Spinal cord (tissue), 10 donors: Measurements from ENCODE around the gene CDC25B. TPM values are rescaled to one million over a fixed set of nuclear protein-coding genes. Genes with fewer than 3 reads are reported as not detected.

ENCODE experiments used
- DNase-seq, 6 donors: peaks; one replicate each; pipeline versions ENCODE4 v3.0.0 to v3.0.0-alpha.2; 2013 to 2015; ENCODE audit warnings: low spot score in 6 of 6, low read depth in 4 of 6
- H3K27ac ChIP-seq: one replicate; pipeline ENCODE4 v1.5.1; 2013; ENCODE audit warnings: low read depth, low read length, control low read depth
- H3K27me3 ChIP-seq: one replicate; pipeline ENCODE4 v1.6.1; 2013; ENCODE audit warnings: low read length; ENCODE audit not compliant: control insufficient read depth, insufficient read depth
- H3K36me3 ChIP-seq: one replicate; pipeline ENCODE4 v1.6.1; 2013; ENCODE audit warnings: low read length; ENCODE audit not compliant: control insufficient read depth, insufficient read depth
- H3K4me1 ChIP-seq: one replicate; pipeline ENCODE4 v1.6.1; 2013; ENCODE audit warnings: low read length; ENCODE audit not compliant: control insufficient read depth, insufficient read depth
- H3K4me3 ChIP-seq: one replicate; pipeline ENCODE4 v1.5.1; 2013; ENCODE audit warnings: low read depth, low read length, control low read depth
- H3K9me3 ChIP-seq: one replicate; pipeline ENCODE4 v1.6.1; 2013; ENCODE audit warnings: low read length; ENCODE audit not compliant: control insufficient read depth, insufficient read depth
- WGBS: methylation state at CpG from one replicate; pipeline ENCODE4 v1.1.5; 2013; ENCODE audit warnings: missing lambda C conversion rate; ENCODE audit not compliant: insufficient coverage; 5-methylcytosine and 5-hydroxymethylcytosine counted together
- polyA plus RNA-seq, 2 donors: library from polyadenylated mRNA; unstranded; fragments of 120-200 nt; gene quantifications; one replicate each; pipeline ENCODE4 v1.2.1, GENCODE V29; 2013; ENCODE audit not compliant: insufficient read length in 2 of 2
- total RNA-seq, 2 donors: library from RNA; depleted of rRNA in 1 of 2; stranded (reverse); fragments of 120-200 nt in 1 of 2; fragments of >200 nt in 1 of 2; gene quantifications; one replicate each; pipeline versions ENCODE4 v1.2.3 to v1.2.4, GENCODE V29; 2013 to 2014
- donor health status: healthy.

CDC25B gene
- total and polyA plus RNA-seq, 4 donors: 22.2 to 66.8 (median 46.4) TPM

DNA sequence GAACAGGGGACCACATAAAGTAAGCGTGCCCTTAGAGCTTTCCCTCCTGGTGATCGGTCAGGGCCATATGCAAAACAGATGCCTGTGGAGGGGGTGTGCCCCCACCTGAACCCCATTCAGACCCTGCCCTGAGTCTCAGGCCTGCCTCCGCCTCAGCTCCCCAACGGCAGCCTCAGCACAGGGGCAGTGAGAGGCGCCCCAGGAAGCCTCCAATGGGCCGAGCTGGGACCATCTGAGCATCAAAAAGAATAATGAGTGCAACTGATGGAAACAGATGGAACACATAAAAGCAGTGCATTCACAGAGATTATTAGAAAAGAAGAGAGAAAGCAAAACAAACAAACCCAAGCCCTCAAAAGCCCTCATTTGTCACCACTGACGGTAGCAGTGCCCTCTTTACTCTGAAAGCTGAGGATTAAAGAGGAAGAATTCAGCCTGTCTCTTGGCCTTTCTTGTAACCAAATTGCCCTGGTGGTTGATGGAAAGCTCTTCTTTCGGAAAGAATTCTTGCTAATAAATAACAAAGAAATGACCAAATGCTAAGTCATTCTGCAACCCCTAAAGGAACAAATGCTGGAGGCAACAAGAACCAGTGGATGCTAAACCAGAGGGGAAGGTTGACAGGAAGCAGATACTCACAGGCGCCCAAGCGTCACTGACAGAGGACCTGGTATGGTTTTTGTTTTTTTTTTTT, 35.3 kb upstream of the CDC25B start:
- 38% methylated on average over 8 of the region's 10 CpGs for WGBS
- no peak overlapping the region for H3K27ac ChIP-seq
- peaks cover 39% of the 10 kb centered on the region for H3K4me1 ChIP-seq
- peak in 1 of 6 donors; percentile 27 for DNase-seq
- peaks cover 50% of the 10 kb centered on the region for H3K36me3 ChIP-seq
- H3K9me3 ChIP-seq: no peaks in the 10 kb centered on the region
- no peaks in the 10 kb centered on the region for H3K27me3 ChIP-seq
- H3K4me3 ChIP-seq: no peak overlapping the region

DNA sequence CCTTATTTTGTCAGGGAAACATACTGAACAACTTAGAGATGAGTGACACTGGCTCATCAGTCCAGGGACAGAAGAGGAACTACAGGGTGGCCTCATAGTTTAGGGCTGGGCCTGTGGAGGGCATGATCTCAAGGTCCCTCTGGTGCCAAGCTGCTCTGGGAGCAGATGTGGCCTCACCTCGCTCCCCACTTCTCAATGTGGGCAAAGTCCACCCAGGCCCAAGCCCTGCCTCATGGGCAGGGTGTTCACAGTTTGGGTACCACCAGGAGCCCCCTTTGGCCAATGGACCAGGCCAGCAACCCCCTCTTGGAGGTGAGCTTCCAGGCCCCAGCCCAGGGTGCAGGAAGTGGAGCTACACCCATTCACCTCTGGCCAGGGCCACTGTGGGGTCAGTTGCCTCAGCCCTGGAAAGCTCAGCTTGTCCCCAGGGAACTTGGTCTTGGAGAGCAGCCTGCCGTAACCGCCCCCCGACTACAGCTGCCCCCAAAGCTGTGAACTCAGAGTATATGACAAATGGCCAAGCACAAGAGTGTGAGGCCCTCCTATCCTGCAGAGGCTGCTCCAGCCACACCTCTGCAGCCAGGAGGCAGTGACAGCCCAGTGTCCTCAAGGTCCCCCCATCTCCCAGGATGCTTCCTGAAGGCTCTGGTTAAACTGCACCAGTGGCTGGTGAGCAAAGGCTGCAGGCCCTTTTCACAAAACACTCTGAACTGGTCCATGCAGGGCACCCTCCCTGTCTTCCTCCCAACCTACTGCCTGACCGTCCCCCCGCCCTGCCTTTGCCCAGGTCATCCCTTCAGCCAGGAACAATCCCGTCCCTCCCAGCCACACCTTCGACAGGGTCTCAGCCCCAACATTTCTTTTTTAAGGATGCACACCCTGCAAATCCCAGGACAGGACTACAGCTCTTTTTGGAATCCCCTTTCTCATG, 32.2 kb upstream of the CDC25B start:
- peaks cover 61% of the 10 kb centered on the region for H3K4me1 ChIP-seq
- H3K27me3 ChIP-seq: no peaks in the 10 kb centered on the region
- DNase-seq: no peak
- 95% methylated on average over 7 of the region's 8 CpGs for WGBS
- peaks cover 28% of the 10 kb centered on the region for H3K36me3 ChIP-seq
- H3K9me3 ChIP-seq: no peaks in the 10 kb centered on the region
- H3K4me3 ChIP-seq: no peak overlapping the region
- H3K27ac ChIP-seq: no peak overlapping the region

DNA sequence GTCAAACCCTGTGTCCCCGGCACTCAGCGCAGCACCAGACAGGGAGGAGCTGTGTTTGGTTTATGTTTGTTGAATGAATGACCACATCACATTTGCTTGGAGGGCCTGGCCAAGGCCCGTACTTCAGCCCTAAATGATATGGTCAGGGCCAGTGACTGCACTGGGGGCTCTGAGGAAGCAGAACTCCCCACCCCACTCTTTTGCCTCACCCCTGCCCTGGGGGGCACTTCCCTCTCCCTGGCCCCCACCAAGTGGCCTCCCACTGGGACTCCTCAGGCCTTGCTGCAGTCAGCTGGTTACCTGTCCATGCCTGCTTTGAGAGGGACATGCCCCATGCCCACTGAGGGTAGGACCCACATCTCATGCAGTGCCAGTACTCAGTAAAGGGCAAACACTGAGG, 31.5 kb upstream of the CDC25B start:
- Histone ChIP-seq H3K9me3 (no peaks in the 10 kb centered on the region), H3K36me3 (peaks cover 21% of the 10 kb centered on the region), H3K27ac (no peak overlapping the region), H3K4me3 (no peak overlapping the region), H3K27me3 (no peaks in the 10 kb centered on the region), H3K4me1 (peaks cover 65% of the 10 kb centered on the region)
- 94% methylated on average over 3 of the region's 3 CpGs for WGBS
- no peak for DNase-seq

DNA sequence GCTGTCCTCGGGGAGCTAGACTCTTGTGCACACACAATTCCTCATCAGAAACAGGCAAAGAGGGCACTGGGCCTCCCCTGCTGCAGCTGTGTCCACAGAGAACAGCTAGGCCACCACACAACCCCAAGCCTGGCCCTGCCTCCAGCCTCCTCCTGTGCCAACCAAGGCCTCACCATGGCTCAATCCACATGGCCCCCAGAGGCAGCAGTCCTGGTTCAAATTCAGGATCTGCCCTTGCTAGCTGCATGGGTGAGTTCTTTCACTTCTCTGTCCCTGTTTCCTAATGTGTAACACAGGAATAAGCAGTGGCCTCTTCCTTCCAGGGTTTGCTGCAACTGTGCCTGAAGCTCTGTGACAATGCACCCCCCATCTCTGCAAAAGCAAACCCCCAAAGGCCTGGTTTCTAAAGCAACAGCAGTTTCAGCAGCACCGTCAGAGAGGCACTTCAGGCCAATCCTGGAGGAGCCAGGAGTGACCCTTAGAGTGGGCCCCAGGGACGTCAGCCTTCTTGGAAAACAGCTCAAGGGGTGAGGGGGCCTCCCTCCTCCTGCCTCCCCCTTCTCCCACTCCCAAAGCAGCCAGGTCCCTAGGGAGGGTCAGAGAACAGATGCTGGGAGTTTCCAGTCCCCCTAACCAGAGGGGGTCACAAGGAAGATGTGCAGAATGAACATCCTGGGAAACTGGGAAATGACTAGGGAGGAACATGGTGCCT, 30.8 kb upstream of the CDC25B start:
- H3K27ac ChIP-seq: no peak overlapping the region

DNA sequence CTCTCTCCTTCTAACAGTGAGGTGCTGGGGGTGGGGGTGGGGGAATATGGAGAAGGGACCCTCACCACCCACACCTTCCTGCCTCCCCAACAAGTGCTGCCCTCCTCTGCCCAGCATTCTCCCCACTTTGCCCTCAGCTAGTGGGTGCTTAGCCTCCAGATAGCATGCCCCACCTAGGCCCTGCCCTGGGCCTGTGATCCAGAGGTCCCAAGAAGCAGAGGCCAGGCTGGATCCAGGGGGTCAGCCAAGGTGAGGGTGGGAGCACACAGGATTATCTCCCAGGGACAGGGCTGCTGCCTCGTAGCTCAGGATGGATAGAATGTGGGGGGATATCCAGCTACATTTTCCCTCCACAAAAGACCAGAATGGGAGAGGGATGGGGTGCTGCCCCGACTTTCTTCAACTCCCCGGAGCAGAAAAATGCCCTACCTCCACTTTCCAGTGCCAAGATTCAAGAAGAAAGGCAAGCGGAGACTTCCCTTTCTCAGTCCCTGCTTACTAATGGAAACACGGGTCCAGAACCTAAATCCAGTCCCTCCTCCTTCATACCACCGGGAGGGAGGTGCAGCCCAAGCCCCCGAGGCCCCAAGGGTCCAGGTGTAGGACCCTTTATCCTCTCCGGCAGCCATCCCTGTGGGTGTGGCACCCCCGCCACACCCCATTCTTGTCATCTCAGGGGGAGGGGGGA, 29.5 kb upstream of the CDC25B start:
- no peak for DNase-seq
- H3K9me3 ChIP-seq: no peaks in the 10 kb centered on the region
- peaks cover 54% of the 10 kb centered on the region for H3K4me1 ChIP-seq
- H3K27ac ChIP-seq: no peak overlapping the region
- H3K36me3 ChIP-seq: peaks cover 9% of the 10 kb centered on the region
- H3K4me3 ChIP-seq: peak overlapping the region; percentile 63
- WGBS: 0% methylated on average over 2 of the region's 9 CpGs
- no peaks in the 10 kb centered on the region for H3K27me3 ChIP-seq

More for the DNA sequence above, 30.8 kb upstream of the CDC25B start:
- H3K36me3 ChIP-seq: peaks cover 14% of the 10 kb centered on the region
- peaks cover 58% of the 10 kb centered on the region for H3K4me1 ChIP-seq
- no peak overlapping the region for H3K4me3 ChIP-seq
- WGBS: 57% methylated on average over 2 of the region's 3 CpGs
- H3K9me3 ChIP-seq: no peaks in the 10 kb centered on the region
- no peak for DNase-seq
- no peaks in the 10 kb centered on the region for H3K27me3 ChIP-seq

DNA sequence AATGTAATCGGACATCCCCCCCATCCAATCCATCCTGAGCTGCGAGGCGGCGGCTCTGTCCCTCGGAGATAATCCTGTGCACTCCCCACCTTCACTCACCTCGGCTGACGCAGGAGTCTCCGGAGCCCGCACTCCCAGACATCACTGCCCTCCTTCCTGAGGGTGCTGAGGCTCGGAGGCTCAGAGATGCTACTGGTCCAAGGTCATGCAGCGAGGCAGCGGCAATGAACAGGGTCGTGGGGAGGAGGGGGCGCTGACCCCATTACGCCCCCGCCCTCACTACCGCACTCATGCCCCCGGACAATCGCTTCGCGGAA, 29.0 kb upstream of the CDC25B start:
- under 1% methylated on average over 12 of the region's 21 CpGs for WGBS
- no peak overlapping the region for H3K27ac ChIP-seq
- no peak for DNase-seq
- H3K27me3 ChIP-seq: no peaks in the 10 kb centered on the region
- peaks cover 54% of the 10 kb centered on the region for H3K4me1 ChIP-seq
- no peaks in the 10 kb centered on the region for H3K9me3 ChIP-seq
- H3K4me3 ChIP-seq: peak overlapping the region; percentile 63
- H3K36me3 ChIP-seq: peaks cover 9% of the 10 kb centered on the region

DNA sequence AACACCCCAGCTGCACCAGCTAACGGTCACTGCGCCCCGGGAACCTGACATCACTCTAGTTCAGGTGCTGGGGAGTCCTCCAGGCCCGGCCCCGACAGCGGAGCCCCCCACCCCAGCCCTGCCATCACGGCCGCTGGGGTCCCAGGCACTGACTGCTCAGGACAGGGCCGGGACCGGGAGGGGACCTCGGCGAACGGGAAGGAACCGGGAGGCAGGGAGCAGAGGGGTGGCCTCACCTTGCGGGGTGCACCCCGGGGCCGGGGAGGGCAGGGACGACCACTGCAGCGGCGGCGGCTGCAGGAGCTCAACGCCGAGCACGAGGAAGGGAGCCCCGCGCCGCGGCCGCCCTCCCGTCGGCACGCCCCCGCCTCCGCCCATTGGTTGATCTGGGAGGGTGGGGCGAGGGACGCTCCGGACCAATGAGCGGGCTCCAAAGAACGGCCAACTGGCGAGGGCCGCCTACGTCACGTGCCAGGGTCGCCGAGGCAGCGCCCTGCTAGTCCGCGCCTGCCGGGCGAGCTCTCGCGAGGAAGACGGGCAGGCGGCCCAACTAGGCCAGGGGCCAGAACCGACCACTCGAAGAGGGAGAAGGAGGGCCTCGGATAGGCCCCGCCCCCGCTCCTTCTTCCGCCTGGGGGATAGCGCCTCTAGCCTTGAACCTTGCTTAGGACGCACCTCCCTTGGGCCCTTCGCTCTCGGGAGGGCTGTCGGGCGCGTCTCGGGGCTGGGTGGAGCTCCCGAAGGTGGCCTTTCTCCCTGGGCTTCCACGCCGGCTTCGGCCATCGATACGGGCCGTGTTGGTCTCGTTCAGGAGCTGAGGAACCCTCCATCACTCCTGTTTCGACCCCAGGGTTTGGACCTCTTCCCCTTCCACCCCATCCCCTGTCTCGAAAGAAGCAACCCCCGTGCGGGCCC, 28.4 kb upstream of the CDC25B start, which contains the start of gene ADISSP:
Gene ADISSP, minus strand, starts transcription at position 327 of the 915 bp plus-strand sequence. CDS start 7,653 bp downstream, outside the sequence.
- DNase-seq: peak; percentile 97 to 99 (median 98)
- peaks cover 9% of the 10 kb centered on the region for H3K36me3 ChIP-seq
- no peaks in the 10 kb centered on the region for H3K27me3 ChIP-seq
- H3K9me3 ChIP-seq: no peaks in the 10 kb centered on the region
- peaks cover 54% of the 10 kb centered on the region for H3K4me1 ChIP-seq
- H3K4me3 ChIP-seq: peak within 1 kb of the TSS; percentile 63
- WGBS: under 1% methylated on average over 79 of the region's 80 CpGs
- H3K27ac ChIP-seq: peak within 1 kb of the TSS; percentile 92

DNA sequence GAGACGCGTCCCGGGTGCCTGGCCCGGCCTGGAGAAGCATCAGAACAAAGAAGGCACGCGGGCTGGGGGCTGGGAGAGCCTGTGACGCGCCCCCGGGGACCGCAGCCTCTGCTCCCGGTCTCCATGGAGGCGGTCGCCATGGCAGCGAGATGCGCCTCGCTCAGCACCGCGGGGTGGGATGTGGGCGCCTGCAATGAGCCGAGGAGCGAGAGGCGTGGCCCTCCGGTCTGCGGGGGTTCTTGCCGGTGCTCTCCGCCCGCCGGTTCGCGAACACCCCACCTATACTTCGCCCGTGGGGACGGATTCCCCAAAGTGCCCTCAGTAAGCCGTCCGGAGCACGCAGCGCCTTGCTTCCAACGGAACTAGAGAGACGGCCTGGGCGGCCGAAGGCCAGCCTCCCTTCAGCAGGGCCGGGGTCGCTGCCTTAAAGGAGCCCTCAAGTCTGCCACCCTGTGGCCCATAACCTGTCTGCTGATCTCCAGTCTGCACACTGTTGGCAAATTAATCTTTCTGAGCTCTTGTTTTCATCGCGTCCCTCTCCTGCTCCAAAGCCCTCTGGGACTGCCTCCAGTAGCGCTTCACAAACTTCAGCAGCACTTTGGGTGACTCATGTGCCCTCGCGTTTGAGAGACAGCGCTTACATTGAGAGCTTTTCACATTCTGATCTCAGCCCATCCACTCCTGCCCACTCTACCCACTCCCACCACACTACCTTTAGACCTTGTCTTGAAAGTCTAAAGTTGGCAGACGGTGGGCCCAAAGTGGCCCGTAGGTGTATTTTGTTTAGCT, 27.6 kb upstream of the CDC25B start:
- peaks cover 54% of the 10 kb centered on the region for H3K4me1 ChIP-seq
- no peaks in the 10 kb centered on the region for H3K9me3 ChIP-seq
- WGBS: under 1% methylated on average over 49 of the region's 51 CpGs
- peaks cover 9% of the 10 kb centered on the region for H3K36me3 ChIP-seq
- H3K27me3 ChIP-seq: no peaks in the 10 kb centered on the region
- peak; percentile 72 to 95 (median 80) for DNase-seq
- H3K4me3 ChIP-seq: peak overlapping the region; percentile 63
- H3K27ac ChIP-seq: peak overlapping the region; percentile 92
